ENCODE results near the gene SNX19. TPM values are rescaled to one million over a fixed set of nuclear protein-coding genes. Genes with fewer than 3 reads are reported as not detected.
A peak's percentile ranks its signal among the peaks of the same experiment; 100 is the strongest.

SNX19 gene
- total RNA-seq, 1 donor from 2014 or later: 137 TPM

DNA sequence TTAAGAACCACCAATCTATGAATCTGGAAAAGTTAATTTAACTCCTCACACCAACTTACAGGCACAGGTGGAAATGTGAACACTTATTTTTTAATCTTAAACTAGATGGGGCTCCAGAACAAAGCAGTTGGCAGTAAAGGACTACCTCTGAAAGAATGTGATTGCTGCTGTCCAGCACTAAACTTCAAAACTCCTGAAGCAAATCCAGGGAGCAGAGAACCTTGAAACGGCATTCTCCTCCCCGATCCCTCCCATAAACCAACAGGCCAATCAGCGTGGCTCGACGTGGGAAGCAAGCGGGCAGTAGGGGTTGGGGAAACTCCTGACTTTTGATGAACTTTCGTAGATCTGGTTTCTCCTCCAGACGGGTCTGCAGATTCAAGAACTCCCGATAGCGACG lies 5.0 kb downstream of the SNX19 start:
- TF ChIP-seq, protein P1, sequence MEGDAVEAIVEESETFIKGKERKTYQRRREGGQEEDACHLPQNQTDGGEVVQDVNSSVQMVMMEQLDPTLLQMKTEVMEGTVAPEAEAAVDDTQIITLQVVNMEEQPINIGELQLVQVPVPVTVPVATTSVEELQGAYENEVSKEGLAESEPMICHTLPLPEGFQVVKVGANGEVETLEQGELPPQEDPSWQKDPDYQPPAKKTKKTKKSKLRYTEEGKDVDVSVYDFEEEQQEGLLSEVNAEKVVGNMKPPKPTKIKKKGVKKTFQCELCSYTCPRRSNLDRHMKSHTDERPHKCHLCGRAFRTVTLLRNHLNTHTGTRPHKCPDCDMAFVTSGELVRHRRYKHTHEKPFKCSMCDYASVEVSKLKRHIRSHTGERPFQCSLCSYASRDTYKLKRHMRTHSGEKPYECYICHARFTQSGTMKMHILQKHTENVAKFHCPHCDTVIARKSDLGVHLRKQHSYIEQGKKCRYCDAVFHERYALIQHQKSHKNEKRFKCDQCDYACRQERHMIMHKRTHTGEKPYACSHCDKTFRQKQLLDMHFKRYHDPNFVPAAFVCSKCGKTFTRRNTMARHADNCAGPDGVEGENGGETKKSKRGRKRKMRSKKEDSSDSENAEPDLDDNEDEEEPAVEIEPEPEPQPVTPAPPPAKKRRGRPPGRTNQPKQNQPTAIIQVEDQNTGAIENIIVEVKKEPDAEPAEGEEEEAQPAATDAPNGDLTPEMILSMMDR (IDR thresholded peaks at IDR 0.05): no peak
- intact Hi-C loops (cut with DNase I): loop anchor here (5.0 to 10.0 kb wide), 3 partner anchors 599 to 1017 kb away; partner anchors contain the start of genes NFRKB and ZBTB44
- DNase-seq (ENCODE audit: low spot score in 2 of 2): no peak
- Histone ChIP-seq H3K27me3 (no peaks in the 10 kb centered on the region), H3K36me3 (peaks cover 35 to 61% of the 10 kb centered on the region in 2 donors), H3K9me3 (no peaks in the 10 kb centered on the region), H3K27ac (no peak overlapping the region), H3K4me3 (no peak overlapping the region), H3K4me1 (peaks cover 8 to 27% of the 10 kb centered on the region in 2 donors)

DNA sequence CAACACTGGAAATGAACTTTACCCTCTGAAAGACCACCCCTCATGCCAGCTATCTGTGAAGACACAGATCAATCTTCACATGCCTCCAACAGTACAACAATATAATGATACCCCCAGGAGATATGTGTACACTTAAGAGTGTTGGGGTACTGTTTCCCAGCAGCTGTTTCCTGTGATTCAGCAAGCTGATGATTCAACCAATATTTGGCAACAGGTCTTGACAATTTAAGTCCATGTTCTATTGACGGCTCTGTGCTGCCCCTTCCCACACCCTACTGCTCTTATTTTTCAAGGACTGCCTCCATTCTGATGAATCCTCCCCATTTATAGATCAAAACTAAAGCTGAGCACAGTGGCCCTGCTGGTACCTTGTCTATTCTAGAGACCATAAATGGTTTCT lies 6.6 kb downstream of the SNX19 start:
- TF ChIP-seq, protein P1 (IDR thresholded peaks at IDR 0.05): no peak

DNA sequence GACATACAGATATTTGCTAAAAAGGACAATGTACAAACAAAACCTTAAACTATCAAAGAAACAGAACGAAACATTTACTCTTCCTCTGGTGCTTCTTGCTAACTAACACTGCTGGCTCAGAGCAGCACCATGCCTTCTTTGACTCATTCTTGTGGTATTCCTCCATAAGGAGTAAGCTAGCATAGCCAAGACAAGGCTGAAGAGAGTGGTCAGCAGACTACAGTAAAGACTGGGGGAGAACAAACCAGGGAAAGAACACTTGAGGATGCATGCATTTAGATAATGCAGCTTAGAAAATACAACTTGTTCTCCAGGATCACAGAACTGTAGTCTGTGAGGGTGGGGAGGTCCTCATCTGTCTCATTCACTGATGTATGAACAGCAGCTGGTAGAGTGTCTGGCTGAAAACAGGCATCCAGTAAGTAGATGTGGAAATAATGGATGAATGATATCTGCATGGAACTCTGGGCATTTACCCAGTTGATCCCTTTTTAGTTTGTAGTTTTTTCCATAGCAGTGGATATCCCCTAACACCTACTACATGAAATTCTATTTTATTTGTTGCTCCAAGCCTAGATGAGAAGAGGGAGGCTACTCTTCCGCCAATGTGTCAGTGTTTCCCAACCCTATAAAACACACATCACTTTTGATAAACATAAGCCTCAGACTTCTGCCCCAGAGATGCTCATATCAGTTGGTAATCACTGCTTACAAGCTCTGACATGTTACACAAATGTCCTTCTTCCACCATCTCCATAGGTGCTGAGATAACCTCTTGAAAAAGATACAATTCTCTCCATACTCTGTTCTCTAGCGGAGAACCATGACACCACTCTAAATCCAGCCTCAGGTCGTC lies 7.3 kb downstream of the SNX19 start:
- no peaks in the 10 kb centered on the region for H3K9me3 ChIP-seq
- peak overlapping the region; percentile 70 to 75 for H3K27ac ChIP-seq
- intact Hi-C loops (cut with DNase I): no loop called here
- H3K36me3 ChIP-seq: peaks cover 49 to 84% of the 10 kb centered on the region in 2 donors
- H3K27me3 ChIP-seq: no peaks in the 10 kb centered on the region
- H3K4me1 ChIP-seq: peaks cover 2 to 16% of the 10 kb centered on the region in 2 donors
- TF ChIP-seq, protein P1 (IDR thresholded peaks at IDR 0.05): no peak
- no peak for DNase-seq (ENCODE audit: low spot score in 2 of 2)
- H3K4me3 ChIP-seq: no peak overlapping the region

More for the DNA sequence above, 6.6 kb downstream of the SNX19 start:
- Histone ChIP-seq H3K27me3 (no peaks in the 10 kb centered on the region), H3K27ac (peak overlapping the region; percentile 70 to 75), H3K9me3 (no peaks in the 10 kb centered on the region), H3K36me3 (peaks cover 49 to 77% of the 10 kb centered on the region in 2 donors), H3K4me1 (peaks cover 2 to 18% of the 10 kb centered on the region in 2 donors), H3K4me3 (no peak overlapping the region)
- intact Hi-C loops (cut with DNase I): loop anchor here (5.0 to 10.0 kb wide), 3 partner anchors 597 to 1015 kb away; partner anchors contain the start of genes NFRKB and ZBTB44
- DNase-seq (ENCODE audit: low spot score in 2 of 2): no peak

DNA sequence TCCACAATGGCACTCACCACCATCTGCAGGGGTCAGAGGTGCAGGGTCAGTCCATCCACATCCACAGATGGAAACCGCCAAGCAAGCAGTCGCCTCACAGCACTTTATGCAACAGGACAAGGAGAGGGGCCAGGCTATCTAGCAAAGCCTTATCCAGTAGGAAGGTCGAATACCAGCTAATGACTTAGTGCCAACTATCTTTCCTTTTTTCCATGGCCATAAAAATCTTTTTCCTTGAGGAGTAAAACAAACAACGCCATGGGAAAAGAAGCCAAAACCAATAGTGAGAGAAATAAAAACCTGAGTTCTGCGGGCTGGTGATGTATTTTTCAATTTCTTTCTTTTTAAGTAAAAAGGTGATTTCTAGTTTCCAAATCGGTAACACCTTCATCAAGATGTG lies 8.2 kb downstream of the SNX19 start:
- peak overlapping the region; percentile 70 to 75 for H3K27ac ChIP-seq
- intact Hi-C loops (cut with DNase I): no loop called here
- H3K4me1 ChIP-seq: peaks cover 2 to 16% of the 10 kb centered on the region in 2 donors
- DNase-seq (ENCODE audit: low spot score in 2 of 2): no peak
- peaks cover 51 to 91% of the 10 kb centered on the region in 2 donors for H3K36me3 ChIP-seq
- H3K9me3 ChIP-seq: no peaks in the 10 kb centered on the region
- TF ChIP-seq, protein P1 (IDR thresholded peaks at IDR 0.05): no peak
- H3K4me3 ChIP-seq: no peak overlapping the region
- no peaks in the 10 kb centered on the region for H3K27me3 ChIP-seq

DNA sequence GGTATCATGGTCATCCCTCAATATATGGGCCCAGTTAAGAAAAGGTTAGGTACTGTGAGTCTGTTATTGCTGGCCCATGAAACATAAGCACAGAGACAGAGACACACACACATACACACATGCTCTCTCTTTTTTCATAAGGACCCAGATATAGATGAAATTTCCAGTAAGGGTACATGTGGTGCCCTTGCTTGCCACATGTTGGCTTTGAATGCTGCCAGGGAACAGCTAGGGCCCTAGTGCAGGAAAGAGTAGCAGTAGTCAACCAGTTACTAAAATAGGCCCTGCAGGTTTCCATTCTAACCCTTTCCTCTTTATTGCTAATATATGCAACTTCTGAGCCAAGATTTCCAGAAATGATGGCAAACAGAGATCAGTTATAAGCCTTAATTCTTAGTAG lies 9.1 kb downstream of the SNX19 start:
- no peak for DNase-seq (ENCODE audit: low spot score in 2 of 2)
- Histone ChIP-seq H3K4me1 (peaks cover 2 to 16% of the 10 kb centered on the region in 2 donors), H3K4me3 (no peak overlapping the region), H3K27ac (peak overlapping the region; percentile 70 to 75), H3K36me3 (peaks cover 60 to 91% of the 10 kb centered on the region in 2 donors), H3K9me3 (no peaks in the 10 kb centered on the region), H3K27me3 (no peaks in the 10 kb centered on the region)
- intact Hi-C loops (cut with DNase I): no loop called here
- TF ChIP-seq, protein P1 (IDR thresholded peaks at IDR 0.05): no peak
